Measurements from ENCODE around the gene R3HDM2. TPM values are rescaled to one million over a fixed set of nuclear protein-coding genes. Genes with fewer than 3 reads are reported as not detected.
"Not testable (repeated sequence)": the region's sequence is repeated elsewhere in the genome, so short reads cannot be mapped to it uniquely, and the experiment has no call there.

Gene R3HDM2
- total RNA-seq, 2 experiments from 2014 or later = 25.8 to 47.2 TPM

DNA sequence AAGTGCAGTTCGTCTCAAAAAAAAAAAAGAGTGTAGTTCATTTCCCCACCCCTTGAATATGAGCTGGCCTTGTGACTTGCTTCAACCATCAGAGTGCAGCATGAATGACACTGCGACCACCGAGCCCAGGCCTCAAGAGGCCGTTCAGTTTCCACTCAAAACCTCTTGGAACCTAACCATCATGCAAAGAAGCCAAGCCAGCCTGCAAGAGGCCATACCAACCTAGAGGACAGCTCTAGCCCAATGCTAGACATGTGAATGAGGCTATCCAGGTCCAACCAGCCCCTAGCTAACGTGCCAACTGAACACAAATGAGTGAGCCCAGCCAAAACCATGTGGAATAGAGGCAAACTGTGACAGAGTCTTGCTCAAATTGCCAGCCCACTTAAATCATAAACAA is 29.7 kb downstream of the R3HDM2 start:
- ChIA-PET CTCF (ENCODE audit: unreplicated experiment) (interaction anchor here (0.8 kb wide), 1 partner anchor 10 kb away, joined by 3 read pairs; no protein-coding TSS in a partner anchor), POLR2A (interaction anchor here (0.7 to 1.8 kb wide), 5 partner anchors 9 to 333 kb away, joined by 3 to 7 read pairs (median 6); no protein-coding TSS in a partner anchor)
- no peak overlapping the region for H3K4me2 ChIP-seq (ENCODE audit: low read length)
- H3K9me3 ChIP-seq (ENCODE audit: low read length) = no peaks in the 10 kb centered on the region
- no peak for DNase-seq (ENCODE audit: low spot score)
- H3K36me3 ChIP-seq (ENCODE audit: insufficient read depth, low read length) = no peaks in the 10 kb centered on the region
- H3K4me1 ChIP-seq (ENCODE audit: insufficient read depth, low read length, poor library complexity, severe bottlenecking) = no peaks in the 10 kb centered on the region
- intact Hi-C loops (cut with micrococcal nuclease; ENCODE audit: unreplicated experiment) = no loop called here
- no peaks in the 10 kb centered on the region for H3K9me2 ChIP-seq (ENCODE audit: insufficient read depth, low read length)
- BruUV-seq (replicated peaks) = no TSS peak
- H2AFZ ChIP-seq (ENCODE audit: low read length) = no peak overlapping the region
- no peaks in the 10 kb centered on the region for H3K79me2 ChIP-seq (ENCODE audit: insufficient read depth, low read depth, low read length)
- no peaks in the 10 kb centered on the region for H4K20me1 ChIP-seq (ENCODE audit: insufficient read depth, low read length)
- TF ChIP-seq CTCF (conservative IDR thresholded peaks at IDR 0.05; ENCODE audit: low read length) (no peak), EZH2phosphoT487 (IDR thresholded peaks at IDR 0.05; ENCODE audit: borderline replicate concordance, low read depth, low read length) (no peak)
- no peak overlapping the region for H3K4me3 ChIP-seq (ENCODE audit: low read depth, low read length, poor library complexity, severe bottlenecking)
- no peak overlapping the region for H3K27ac ChIP-seq (ENCODE audit: low read depth, low read length, poor library complexity, severe bottlenecking)

GRCh38 chr12:57399718-57400463 is 31.0 kb downstream of the R3HDM2 start:
- H2AFZ ChIP-seq (ENCODE audit: low read length); CTCF ChIA-PET (ENCODE audit: unreplicated experiment); H3K27ac ChIP-seq (ENCODE audit: low read depth, low read length, poor library complexity, severe bottlenecking); H3K36me3 ChIP-seq (ENCODE audit: insufficient read depth, low read length); H3K4me1 ChIP-seq (ENCODE audit: insufficient read depth, low read length, poor library complexity, severe bottlenecking); H3K9me3 ChIP-seq (ENCODE audit: low read length); H3K4me2 ChIP-seq (ENCODE audit: low read length); H4K20me1 ChIP-seq (ENCODE audit: insufficient read depth, low read length); intact Hi-C loops (cut with micrococcal nuclease; ENCODE audit: unreplicated experiment); H3K9me2 ChIP-seq (ENCODE audit: insufficient read depth, low read length); H3K4me3 ChIP-seq (ENCODE audit: low read depth, low read length, poor library complexity, severe bottlenecking); DNase-seq (ENCODE audit: low spot score); H3K79me2 ChIP-seq (ENCODE audit: insufficient read depth, low read depth, low read length): not testable (repeated sequence)
- BruUV-seq (replicated peaks) = TSS peak; percentile 23
- POLR2A ChIA-PET = interaction anchor here (1.1 kb wide), 1 partner anchor 13 kb away, joined by 3 read pairs; no protein-coding TSS in a partner anchor

DNA sequence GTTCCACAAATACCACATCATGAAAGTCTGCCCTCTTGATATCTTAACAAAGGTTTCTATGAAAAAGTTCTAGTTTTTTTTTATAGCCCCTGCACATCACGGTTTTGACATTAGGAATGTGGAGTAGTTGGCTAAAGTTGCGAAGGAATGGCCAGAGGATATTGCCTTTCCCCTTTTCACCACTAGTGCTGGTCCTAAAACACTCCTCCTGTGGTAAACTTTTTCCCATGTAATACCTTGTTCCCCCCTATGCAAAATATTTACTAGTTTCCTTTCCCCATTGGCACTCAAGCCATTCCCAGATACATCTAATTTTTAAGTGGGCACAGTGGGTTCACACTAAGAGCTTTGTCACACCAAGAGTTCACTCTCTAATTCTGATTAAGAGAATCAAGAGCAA is 33.4 kb downstream of the R3HDM2 start:
- H3K4me1 ChIP-seq (ENCODE audit: insufficient read depth, low read length, poor library complexity, severe bottlenecking) = no peaks in the 10 kb centered on the region
- CTCF ChIA-PET (ENCODE audit: unreplicated experiment) = no interaction called here
- H3K36me3 ChIP-seq (ENCODE audit: insufficient read depth, low read length) = peaks cover 28% of the 10 kb centered on the region
- H3K4me2 ChIP-seq (ENCODE audit: low read length) = no peak overlapping the region
- no peaks in the 10 kb centered on the region for H3K79me2 ChIP-seq (ENCODE audit: insufficient read depth, low read depth, low read length)
- POLR2A ChIA-PET = interaction anchor here (0.6 kb wide), 1 partner anchor 481 kb away, joined by 3 read pairs; no protein-coding TSS in a partner anchor
- TF ChIP-seq EZH2phosphoT487 (IDR thresholded peaks at IDR 0.05; ENCODE audit: borderline replicate concordance, low read depth, low read length) (no peak), CTCF (conservative IDR thresholded peaks at IDR 0.05; ENCODE audit: low read length) (no peak)
- BruUV-seq (replicated peaks) = no TSS peak
- no peak overlapping the region for H3K27ac ChIP-seq (ENCODE audit: low read depth, low read length, poor library complexity, severe bottlenecking)
- no peak for DNase-seq (ENCODE audit: low spot score)
- no peaks in the 10 kb centered on the region for H3K9me2 ChIP-seq (ENCODE audit: insufficient read depth, low read length)
- no peaks in the 10 kb centered on the region for H4K20me1 ChIP-seq (ENCODE audit: insufficient read depth, low read length)
- intact Hi-C loops (cut with micrococcal nuclease; ENCODE audit: unreplicated experiment) = no loop called here
- H3K4me3 ChIP-seq (ENCODE audit: low read depth, low read length, poor library complexity, severe bottlenecking) = no peak overlapping the region
- no peaks in the 10 kb centered on the region for H3K9me3 ChIP-seq (ENCODE audit: low read length)
- H2AFZ ChIP-seq (ENCODE audit: low read length) = no peak overlapping the region
